ENCODE measurements around the gene GPR85.
"Not testable (repeated sequence)": the region's sequence is repeated elsewhere in the genome, so short reads cannot be mapped to it uniquely, and the experiment has no call there.

GPR85 gene, protein sequence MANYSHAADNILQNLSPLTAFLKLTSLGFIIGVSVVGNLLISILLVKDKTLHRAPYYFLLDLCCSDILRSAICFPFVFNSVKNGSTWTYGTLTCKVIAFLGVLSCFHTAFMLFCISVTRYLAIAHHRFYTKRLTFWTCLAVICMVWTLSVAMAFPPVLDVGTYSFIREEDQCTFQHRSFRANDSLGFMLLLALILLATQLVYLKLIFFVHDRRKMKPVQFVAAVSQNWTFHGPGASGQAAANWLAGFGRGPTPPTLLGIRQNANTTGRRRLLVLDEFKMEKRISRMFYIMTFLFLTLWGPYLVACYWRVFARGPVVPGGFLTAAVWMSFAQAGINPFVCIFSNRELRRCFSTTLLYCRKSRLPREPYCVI

DNA sequence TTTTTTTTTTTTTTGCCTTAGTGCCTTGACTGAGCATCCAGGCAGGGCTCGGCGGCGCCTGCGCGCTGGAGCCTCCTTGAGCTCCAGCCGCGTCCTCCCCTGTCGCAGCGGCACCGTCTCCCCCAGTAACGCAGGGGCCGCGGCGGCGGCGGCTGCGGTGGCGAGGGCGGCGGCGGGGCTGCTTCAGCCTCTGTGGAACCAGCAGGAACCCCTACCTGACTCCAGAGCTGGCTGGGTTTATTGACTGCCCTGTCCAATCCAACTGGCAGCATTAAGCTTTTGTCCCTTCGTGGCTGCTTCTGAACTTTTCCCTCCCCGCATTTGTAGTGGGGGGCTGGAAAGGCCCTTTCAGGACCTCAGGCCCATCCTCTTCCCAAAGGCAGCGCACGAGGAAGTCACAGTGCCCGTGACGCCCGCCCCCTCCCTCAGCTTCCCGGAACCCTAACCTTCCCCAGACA, at the start of gene GPR85:
Gene GPR85, minus strand, starts transcription at position 397 of the 458 bp plus-strand sequence. CDS start 2,106 bp downstream, outside the sequence.
- DNase-seq, result peak in 8 of 14 donors; percentile 17 to 66 (median 34)

DNA sequence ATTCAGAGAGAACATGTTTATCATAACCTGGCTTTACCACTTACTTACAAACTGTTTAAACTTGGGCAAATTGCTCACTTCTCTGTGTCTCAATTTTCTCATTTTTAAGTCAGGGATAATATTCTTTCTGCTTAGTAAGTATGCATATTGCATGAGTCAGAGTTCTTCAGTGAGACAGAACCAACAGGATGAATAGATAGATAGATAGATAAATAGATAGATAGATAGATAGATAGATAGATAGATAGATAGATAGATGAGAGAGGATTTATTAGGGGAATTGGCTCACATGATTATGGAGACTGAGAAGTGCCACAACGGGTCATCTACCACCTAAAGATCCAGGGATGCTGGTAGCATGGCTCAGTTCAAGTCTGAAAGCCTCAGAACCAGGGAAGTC, 47.4 kb upstream of the GPR85 start:
- no peak for DNase-seq

DNA sequence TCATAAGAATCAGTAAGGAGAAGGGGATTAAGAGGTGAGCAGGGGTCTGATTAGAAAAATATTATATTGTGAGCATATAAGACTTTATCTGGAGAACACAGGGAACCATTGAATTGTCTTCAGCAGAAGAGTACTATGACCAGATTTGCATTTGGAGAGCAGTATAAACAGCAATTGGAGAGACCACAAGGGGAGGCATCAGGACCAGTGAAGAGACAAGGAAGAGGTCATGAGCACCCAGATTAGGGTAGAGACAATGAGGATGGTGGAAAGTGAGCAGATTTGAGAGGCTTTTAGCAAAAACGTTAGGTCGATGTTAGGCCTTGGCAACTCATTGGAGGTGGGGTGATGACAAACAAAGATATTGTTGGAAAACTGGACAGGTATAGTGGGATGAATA, 44.7 kb upstream of the GPR85 start:
- DNase-seq, result no peak

DNA sequence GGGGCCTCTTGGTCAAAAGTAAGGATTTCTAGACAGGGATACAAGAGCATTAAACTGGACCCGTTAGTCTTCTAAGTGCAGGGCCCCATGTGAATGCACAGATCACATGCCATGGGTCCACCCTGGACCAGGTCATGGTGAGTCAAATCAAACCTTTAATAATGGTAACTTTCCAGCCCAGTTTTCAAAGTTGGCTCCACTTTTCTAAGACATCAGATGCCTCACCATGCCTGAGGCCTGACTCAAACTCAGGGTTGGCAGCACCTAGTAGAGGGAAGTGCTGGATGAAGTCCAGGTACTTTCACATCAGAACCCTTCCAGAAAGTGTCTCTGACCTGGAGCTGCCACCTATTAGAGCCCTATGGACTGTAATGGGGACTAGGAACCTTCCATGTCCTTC, 41.4 kb upstream of the GPR85 start:
- no peak for DNase-seq

DNA sequence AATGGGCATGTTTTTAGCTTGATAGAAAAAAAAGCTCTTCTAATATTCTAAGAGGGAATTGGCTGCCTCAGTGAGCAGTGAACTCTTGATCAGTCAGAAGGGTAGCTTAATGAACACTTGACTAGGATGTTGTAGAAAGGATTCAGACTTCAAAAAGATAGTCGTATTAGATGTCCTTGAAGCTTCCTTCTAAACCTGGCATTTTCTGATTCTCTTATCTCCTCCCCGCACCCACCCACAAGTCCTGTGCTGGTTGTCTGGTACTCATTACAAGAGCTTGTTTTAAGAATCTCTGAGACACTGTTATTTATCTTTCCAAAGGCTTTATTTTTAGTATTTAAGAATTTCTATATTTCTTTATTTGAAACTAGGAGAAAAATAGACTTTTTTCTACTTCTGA, 39.1 kb upstream of the GPR85 start:
- no peak for DNase-seq

DNA sequence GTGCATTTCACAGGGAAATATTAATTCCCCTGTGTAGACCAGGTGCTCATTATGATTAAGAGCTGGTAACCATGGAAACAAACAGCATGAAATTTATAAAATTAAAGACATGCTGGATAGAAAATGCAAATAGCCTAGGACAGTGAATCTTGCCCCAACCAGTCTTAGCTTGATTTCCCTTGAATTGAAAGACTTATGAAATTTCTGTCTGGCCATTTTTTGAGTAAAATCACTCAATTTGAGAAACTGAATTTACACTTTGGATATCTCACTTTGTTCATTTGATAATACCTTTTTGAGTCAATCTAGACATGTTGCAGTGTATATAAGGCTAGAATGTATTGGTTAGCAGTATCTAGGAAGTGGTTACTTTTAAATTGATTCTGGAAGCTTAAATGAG, 36.1 kb upstream of the GPR85 start:
- DNase-seq, result no peak

DNA sequence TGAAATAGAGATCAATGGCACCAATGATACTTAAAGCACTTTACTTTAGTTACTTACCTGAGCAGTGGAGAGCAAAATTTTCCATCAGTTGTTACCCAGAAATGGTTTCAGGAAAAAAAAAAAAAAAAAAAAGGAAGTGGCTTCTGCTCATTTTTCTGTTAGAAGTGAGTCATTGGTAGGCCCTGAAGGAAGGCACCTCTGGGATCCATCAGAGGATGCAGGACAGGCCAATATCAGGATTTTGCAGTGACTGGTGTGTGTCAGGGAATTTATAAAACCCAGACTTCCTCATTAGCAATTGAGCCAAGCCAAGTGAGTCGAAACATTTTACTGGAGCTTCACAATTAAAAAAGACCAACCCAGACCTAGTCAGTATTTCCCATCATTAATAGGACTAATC, 34.0 kb upstream of the GPR85 start:
- no peak for DNase-seq

DNA sequence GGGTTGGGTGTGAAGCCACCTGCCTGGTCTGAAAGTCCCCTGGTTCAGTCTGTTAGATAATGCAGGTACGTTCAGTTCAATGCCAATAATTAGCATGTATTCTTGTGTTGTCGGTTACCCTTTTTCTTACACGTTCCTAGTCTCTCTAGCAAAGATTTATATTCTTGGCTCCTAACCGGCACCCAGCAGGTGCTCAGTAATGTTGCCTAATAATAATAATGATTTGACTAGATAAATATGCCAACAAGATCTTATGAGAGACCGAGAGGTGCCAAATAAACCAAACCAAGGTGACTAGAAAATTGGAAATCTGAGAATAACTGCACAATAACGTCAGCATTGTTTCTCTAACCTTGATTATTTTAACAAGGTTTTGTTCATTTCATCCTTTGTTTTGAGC, 32.8 kb upstream of the GPR85 start:
- DNase-seq, result no peak

DNA sequence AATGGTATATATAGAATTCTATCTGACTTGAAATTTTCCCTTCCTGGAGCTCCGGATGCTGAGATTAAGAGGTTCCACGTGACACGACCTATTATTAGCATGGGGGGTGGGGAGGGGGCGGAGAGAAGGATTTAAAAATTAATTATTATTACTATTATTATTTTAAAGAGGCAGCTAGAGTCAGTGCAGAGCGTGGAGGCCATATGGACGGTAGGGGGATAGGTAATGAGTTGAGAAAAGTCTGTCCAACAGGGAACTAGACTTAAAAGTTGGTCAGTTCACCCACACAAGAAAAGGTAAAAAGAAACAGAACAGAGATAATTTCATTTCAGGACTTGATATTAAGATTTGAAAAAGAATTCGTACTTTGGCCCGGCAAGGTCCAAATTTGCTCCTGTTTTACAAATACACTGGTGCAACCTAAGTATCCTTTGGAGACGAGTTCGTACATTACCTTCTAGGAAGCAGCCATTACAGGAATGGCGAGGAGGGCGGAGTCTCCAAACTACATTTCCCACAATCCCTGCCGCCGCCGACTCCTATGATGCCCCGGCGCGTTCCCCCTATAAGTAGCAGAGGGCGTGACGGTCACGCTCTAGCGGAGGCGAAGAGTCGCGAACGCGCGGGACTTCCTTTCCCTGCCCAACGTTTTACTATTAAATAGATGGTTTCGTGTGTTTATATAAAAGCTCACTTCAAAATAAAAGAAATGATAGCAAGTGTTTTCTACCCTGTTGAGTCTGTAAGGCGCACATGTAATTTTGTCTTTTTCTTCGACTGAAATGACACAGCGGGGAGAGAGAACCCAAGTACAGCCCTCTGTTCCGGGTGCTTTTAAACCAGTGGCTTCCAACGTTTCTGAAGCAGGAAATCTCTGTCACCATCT, 31.7 kb upstream of the GPR85 start, which contains the start of gene SMIM30:
Gene SMIM30, minus strand, starts transcription at position 481 of the 886 bp plus-strand sequence. CDS start 976 bp downstream, outside the sequence.
- DNase-seq, result peak; percentile 10 to 90 (median 82)

DNA sequence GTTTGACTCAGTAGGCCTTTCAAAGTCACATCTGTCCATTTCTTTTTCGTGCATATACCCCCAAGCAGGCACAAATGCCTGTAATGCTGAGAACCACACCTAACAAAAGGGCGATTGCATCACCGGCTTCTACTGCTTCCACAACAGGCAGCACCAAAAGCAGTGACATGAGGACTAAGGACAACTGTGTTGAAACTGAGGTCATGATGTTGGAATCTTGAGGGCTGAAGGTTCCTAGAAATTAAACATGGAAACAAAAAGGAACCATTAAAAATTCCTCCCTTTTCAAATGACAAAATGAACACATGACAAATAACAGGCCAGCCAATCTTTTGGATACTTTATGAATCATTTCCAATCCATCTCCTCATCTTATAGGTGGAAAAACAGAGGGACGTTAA, 30.7 kb upstream of the GPR85 start:
- DNase-seq, result not testable (repeated sequence)

DNA sequence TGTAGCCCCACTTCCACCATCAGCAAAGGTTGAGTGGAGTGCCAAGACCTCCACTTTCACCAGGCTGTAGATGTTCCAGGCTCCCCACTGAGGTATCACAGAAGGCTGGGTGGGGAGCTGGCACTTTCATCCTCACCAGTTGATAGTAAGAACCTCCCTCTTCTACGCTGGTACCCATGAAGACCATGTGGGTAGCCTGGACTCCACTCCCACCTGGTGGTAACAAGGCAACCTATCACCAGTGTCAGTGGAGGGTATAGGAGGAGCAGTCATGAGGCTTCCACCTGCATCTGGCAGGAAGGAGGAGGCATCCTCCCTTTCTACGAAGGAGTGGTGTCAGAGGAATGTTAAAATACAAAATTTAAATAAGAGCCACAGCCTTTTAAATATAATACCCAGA, 27.3 kb upstream of the GPR85 start:
- no peak for DNase-seq

DNA sequence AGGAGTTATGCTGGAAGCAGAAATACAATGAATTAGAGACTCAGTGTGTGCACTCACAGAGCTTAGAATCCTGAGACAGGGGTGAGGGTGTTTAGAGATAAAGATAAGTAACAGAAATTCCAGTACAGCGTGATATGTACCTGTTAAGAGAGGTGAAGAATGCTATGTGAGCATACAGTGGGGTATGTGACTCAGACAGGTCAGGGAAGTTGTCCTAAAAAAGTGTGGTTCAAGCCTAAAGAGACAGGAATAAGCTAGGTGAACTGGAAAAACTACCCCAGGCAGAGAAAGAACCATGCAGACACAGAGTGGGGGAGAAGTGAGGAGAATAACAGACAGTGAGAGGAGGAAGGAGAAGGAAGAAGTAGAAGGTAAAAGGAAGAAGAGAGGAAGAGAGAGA, 23.1 kb upstream of the GPR85 start:
- no peak for DNase-seq

DNA sequence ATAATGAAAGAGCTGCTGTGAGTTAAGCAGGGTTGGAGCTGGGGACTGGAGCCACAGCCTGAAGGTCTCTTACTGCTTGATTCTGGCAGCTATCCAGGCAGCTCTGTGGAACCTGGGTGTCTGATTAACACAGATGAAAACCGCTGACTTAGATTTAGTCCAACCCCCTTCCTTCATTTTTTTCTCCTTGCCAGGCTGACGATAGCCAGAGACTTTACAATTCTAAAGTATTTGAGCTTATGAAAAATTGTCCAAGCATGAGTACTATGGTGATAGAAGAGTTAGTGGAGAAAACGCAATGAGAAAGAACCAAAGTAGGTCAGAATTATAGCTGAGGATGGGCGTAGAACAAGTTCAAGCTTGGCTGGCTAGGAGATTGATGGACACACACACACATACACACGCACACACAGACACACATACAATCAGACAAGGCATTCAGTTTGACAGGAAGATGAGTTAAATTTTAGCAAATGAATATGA, 13.5 kb upstream of the GPR85 start:
- DNase-seq, result no peak

DNA sequence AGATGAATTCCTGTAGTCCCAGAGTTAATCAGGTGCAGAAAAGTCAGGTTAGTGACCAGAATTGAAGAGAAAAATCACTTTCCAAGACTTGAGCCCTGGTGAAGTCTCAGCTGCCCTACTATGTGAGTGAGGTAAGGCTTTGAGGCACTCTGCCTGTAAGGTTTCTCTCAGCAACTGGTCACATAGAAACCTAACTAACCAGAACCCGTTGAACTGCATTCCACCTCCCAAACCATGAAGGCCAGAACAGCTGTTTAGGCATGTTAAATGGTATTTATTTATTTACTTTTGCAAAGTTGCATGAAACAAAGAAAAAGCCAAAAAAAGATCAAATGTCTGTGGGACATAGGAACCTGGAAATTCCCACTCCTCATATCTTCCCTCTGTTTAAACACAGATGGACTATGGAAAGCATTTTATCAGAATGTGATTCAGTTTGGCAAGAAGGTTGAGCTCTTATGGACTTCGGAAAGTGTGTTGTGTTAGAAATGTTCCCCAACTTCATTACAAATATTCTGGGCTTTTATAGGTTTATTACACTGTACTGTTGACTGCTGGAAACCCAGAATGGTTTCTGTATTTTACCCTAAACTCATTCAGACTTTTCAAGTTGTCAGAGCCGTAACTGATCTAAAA, 12.8 kb upstream of the GPR85 start:
- no peak for DNase-seq

DNA sequence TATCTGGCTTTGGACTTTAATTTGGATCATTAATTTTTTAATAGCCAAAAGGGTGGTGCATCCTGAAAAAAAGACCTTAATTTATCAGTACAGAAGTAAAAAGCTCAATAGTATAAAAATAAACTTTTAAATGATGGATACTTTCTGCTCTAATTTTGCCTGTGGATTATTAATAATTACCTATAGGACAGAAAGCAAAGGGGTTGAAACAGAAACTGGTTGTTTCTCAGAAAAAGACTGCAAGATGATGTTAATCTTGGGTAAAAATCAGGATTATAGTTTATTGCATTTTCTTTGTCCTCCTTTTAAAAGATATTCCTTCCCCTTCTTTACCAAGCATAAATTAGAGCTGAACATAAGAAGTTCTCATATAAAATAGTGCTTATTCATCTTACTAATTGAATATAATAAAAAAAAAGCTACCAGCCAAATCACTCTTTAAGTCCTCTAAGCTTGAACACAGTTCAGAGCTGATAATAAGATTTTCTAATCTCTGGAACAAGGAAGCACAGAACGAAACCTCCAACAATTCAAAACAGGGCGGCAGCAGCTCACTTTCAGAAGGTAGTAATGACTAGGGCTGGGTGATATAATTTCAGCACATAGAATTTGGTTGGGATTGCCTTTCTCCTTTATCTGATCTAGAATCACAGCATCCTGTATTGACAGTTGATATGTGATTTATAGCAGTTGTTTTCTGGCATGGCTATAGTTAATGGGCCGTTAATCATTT, 8.1 kb upstream of the GPR85 start:
- no peak for DNase-seq

DNA sequence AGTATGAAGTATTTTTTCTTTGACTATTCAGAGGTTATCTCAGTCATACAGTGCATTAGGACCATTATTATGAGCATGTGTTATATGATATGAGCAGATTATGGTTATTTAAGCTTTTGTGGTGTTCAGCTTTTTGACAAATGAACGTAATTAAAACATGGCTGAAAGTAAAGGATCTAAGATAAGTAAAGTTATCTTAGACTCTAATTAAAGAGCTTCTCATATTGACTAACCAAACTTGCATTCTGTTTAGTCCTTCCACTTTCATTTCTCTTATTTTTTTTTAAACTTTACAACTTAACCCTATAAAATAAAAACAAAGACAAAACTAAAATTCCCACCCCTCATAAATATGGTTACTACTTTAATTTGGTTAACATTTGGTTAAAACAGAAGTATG, 6.9 kb upstream of the GPR85 start:
- no peak for DNase-seq

DNA sequence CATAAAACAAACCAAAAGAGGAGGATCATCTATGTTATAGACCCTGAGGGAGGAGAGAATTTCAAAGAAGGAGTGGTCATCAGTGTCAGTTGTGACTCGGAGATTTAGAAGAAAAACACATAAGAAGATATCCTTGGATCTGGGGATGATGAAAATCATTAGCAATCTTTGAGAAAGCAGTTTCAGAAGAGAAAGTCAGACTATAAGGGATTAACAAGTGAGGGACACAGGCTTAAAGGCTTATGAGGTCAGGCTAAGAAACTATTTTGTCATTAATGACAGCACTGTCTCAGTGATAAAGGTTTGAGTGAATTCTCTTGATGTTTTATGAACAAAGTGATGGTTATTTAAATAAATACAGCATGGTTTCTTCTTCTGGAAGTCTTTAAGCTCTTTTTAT, 6.1 kb upstream of the GPR85 start:
- DNase-seq, result no peak

DNA sequence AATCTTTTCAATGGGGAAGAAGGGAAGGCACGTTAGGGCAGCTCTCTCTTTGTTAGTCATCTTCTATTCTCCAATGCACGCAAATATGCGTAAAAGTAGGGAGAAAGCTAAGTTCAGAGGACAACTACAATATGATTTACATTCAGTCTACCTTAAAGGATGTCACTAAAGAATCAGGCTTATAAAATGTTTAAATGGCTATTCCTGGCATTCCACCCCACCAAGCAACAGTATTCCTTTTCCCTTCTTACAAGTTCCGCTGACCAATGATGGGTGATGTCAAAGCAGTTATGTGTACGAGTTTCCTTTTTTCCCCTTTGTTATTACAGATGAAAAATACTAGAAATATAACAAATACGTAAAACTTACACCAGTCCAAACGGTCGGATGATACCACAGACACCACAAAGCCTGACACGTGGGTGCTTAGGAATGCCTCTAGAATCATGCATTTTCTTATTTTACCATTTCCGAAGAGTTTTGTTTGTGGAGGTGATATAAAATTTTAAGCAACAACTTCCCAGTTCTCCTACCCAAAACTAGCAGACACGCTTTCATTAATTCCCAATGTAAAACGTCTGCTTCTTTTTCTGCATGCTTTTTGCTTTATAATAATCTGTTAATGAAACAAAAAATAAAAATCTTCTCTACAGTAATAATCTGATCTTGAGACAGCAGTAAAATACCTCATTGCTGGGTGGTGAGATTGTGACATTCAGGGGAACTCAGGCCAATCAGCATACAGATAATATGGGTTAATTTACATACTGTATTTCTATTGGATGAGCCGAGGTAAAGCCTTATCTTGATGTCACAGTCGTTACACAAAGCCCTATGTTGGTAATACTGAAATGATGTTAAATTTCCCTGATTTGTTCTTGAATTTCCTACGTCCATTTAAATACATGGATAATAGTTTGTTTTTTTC, 708 bp upstream of the GPR85 start:
- DNase-seq, result peak in 1 of 14 donors; percentile 88

DNA sequence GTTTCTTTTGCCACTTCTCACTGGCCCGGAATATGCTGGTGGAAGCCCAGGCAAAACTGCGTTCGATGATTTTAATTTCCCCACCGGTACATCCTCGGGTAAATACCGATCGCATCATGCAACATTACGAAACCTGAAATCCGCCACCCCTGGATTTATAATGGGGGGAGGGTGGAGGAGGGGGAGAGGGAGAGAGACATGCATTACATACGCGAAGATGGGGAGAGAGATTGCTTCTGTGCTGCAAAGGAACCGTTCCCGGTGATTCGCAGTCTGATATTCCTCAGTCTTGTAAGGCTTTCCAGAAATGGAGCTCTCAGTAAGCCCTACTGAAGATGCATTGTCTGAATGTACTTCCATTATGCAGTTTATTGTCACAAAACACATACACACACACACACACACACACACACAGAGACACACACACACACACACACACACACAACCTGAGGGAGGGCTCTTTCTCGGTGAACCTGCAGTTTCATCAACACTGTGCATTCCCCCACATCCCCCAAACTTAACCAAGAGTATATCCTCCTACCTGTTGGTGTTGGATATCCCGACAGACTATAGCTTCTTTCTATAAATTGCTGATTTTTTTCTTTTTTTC, 741 bp downstream of the GPR85 start:
- DNase-seq, result peak in 3 of 14 donors; percentile 4 to 84 (median 6)

DNA sequence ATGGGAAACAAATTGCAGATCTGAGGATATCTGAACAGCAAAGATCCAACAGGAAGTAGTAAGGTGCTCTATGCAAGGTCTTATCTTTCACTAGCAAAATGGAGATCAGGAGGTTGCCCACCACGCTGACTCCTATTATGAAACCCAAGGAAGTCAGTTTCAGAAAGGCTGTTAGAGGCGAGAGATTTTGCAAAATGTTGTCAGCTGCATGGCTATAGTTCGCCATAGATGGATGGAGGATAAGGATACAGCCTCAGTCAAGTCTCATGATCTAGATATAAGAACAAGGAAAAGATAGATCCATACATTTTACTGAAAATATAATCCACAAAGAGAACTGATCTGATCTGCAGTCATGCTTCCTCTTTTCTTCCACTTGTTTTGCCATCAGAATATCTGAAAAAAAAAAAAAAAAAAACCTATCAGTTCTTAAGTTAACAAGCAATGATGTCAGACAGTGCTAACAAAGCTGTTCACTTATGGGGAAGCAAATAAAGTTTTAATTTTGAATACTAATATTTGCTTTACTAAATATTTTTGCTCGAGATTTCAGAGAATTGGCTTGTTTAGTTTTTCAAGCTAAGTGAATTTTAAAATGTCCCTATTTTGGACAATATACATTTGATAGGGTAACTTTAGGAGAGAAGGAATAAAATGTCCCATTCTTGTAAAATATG, 2.0 kb downstream of the GPR85 start:
- peak in 1 of 14 donors; percentile 31 for DNase-seq

Measured in C1 segment of cervical spinal cord (tissue), 14 donors.